ENCODE results near the gene TBC1D25. TPM values are rescaled to one million over a fixed set of nuclear protein-coding genes. Genes with fewer than 3 reads are reported as not detected.

The TBC1D25 gene
- total and polyA plus RNA-seq, 2 of the 4 experiments (the other 2 are of a cell fraction): 11.3 to 15.9 TPM

DNA sequence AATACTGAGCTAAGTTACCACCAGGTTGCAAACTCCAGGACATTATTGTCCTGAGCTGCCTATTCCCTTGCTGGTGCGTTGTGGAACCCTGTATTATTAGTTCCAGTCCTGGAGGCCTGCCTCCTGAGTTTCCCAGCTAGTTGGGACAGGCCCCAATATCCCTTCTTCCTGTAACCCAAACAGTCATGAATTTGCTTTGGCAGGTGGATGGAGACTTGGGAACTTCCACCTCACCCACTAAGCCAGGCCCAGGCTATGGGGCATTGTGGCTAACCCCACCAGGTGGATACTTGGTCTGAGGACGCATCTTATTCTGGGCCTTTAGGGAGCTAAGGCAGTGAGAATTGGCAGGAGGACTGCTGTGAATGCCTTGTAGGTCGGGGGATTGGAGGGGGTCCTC is 39.7 kb downstream of the TBC1D25 start:
- H2BK15ac ChIP-seq (ENCODE audit: low read depth, low read length): no peak overlapping the region
- H4K5ac ChIP-seq (ENCODE audit: low read depth, low read length): no peak overlapping the region
- H2AK5ac ChIP-seq (ENCODE audit: low read depth, low read length): no peak overlapping the region
- no peak overlapping the region for H3K56ac ChIP-seq (ENCODE audit: extremely low read depth, insufficient read depth, low read length)
- H3K27me3 ChIP-seq (ENCODE audit: control insufficient read depth, insufficient read depth, low read length): no peaks in the 10 kb centered on the region
- H3K9me3 ChIP-seq (ENCODE audit: control insufficient read depth, insufficient read depth, low read length): no peaks in the 10 kb centered on the region
- H3K4me3 ChIP-seq (ENCODE audit: insufficient read depth, low read depth, low read length): no peak overlapping the region
- ChIA-PET POLR2A (ENCODE audit: unreplicated experiment) (no interaction called here), CTCF (no interaction called here)
- no peak for DNase-seq
- H2BK20ac ChIP-seq (ENCODE audit: low read depth, low read length): no peak overlapping the region
- H3K23ac ChIP-seq (ENCODE audit: low read depth, low read length): no peak overlapping the region
- H2BK5ac ChIP-seq (ENCODE audit: low read depth, low read length, poor library complexity, severe bottlenecking): no peak overlapping the region
- H3K14ac ChIP-seq (replicated peaks; ENCODE audit: low read depth, low read length): no peak overlapping the region
- 50% methylated on average over 1 of the region's 3 CpGs; no CpG with 5 or more reads in 1 of the 2 experiments for WGBS, 2 experiments (ENCODE audit: extremely low coverage in 2 of 2, insufficient read length in 1 of 2)
- H2BK120ac ChIP-seq (ENCODE audit: low read depth, low read length): no peak overlapping the region
- in situ Hi-C loops (cut with MboI; ENCODE audit: low sequenced_read_pairs): no loop called here
- no TSS peak for BruUV-seq (replicated peaks)
- no peak overlapping the region for H3K4me2 ChIP-seq (ENCODE audit: low read depth, low read length)
- no peak overlapping the region for H2AFZ ChIP-seq (replicated peaks; ENCODE audit: low read length, poor library complexity)
- H3K27ac ChIP-seq (ENCODE audit: insufficient read depth, low read length): no peak overlapping the region
- H4K20me1 ChIP-seq (ENCODE audit: insufficient read depth, low read length): peaks cover 15% of the 10 kb centered on the region; the same call in 1 of the 2 replicates
- H3K79me1 ChIP-seq (ENCODE audit: low read depth in 1 of 2, low read length in 2 of 2): peaks cover 16 to 25% of the 10 kb centered on the region in 2 experiments; a peak in 3 of 4 replicates
- TF ChIP-seq MAFK (IDR thresholded peaks at IDR 0.05; ENCODE audit: low read depth, low read length) (no peak), RAD21 (IDR thresholded peaks at IDR 0.05; ENCODE audit: low read length) (no peak), POLR2A (IDR thresholded peaks at IDR 0.05; ENCODE audit: low read depth, low read length) (no peak; the same call in 1 of the 2 replicates), FOS (IDR thresholded peaks at IDR 0.05; ENCODE audit: low read depth, low read length) (no peak), RFX5 (IDR thresholded peaks at IDR 0.05; ENCODE audit: low read depth, low read length) (no peak), BHLHE40 (IDR thresholded peaks at IDR 0.05; ENCODE audit: low read depth, low read length) (no peak), CHD1 (IDR thresholded peaks at IDR 0.05; ENCODE audit: low read depth, low read length) (no peak), CEBPB (IDR thresholded peaks at IDR 0.05; ENCODE audit: low read depth, low read length) (no peak), MAZ (IDR thresholded peaks at IDR 0.05; ENCODE audit: borderline replicate concordance, low read depth, low read length) (no peak), RCOR1 (IDR thresholded peaks at IDR 0.05; ENCODE audit: insufficient replicate concordance, low read length) (no peak), MXI1 (IDR thresholded peaks at IDR 0.05; ENCODE audit: borderline replicate concordance, low read depth, low read length) (no peak), NFE2L2 (IDR thresholded peaks at IDR 0.05; ENCODE audit: low read depth, low read length) (no peak)
- TF ChIP-seq, protein P1, sequence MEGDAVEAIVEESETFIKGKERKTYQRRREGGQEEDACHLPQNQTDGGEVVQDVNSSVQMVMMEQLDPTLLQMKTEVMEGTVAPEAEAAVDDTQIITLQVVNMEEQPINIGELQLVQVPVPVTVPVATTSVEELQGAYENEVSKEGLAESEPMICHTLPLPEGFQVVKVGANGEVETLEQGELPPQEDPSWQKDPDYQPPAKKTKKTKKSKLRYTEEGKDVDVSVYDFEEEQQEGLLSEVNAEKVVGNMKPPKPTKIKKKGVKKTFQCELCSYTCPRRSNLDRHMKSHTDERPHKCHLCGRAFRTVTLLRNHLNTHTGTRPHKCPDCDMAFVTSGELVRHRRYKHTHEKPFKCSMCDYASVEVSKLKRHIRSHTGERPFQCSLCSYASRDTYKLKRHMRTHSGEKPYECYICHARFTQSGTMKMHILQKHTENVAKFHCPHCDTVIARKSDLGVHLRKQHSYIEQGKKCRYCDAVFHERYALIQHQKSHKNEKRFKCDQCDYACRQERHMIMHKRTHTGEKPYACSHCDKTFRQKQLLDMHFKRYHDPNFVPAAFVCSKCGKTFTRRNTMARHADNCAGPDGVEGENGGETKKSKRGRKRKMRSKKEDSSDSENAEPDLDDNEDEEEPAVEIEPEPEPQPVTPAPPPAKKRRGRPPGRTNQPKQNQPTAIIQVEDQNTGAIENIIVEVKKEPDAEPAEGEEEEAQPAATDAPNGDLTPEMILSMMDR (conservative IDR thresholded peaks at IDR 0.05; ENCODE audit: low read depth, low read length): no peak
- TF ChIP-seq, protein P2, sequence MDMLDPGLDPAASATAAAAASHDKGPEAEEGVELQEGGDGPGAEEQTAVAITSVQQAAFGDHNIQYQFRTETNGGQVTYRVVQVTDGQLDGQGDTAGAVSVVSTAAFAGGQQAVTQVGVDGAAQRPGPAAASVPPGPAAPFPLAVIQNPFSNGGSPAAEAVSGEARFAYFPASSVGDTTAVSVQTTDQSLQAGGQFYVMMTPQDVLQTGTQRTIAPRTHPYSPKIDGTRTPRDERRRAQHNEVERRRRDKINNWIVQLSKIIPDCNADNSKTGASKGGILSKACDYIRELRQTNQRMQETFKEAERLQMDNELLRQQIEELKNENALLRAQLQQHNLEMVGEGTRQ (IDR thresholded peaks at IDR 0.05; ENCODE audit: low read depth, low read length): no peak
- TF ChIP-seq, protein P3, sequence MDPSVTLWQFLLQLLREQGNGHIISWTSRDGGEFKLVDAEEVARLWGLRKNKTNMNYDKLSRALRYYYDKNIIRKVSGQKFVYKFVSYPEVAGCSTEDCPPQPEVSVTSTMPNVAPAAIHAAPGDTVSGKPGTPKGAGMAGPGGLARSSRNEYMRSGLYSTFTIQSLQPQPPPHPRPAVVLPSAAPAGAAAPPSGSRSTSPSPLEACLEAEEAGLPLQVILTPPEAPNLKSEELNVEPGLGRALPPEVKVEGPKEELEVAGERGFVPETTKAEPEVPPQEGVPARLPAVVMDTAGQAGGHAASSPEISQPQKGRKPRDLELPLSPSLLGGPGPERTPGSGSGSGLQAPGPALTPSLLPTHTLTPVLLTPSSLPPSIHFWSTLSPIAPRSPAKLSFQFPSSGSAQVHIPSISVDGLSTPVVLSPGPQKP (IDR thresholded peaks at IDR 0.05; ENCODE audit: borderline replicate concordance, low read depth, low read length): no peak
- no peak overlapping the region for H3K9ac ChIP-seq (ENCODE audit: low read depth, low read length)
- no peak overlapping the region for H3K18ac ChIP-seq (ENCODE audit: low read depth, low read length)
- intact Hi-C loops (cut with micrococcal nuclease): no loop called here
- H3K9me1 ChIP-seq (ENCODE audit: insufficient read depth, low read length): peaks cover 13% of the 10 kb centered on the region
- no peak overlapping the region for H4K8ac ChIP-seq (ENCODE audit: low read depth in 2 of 2, low read length in 2 of 2)
- ATAC-seq (ENCODE audit: low read depth): no peak
- peaks cover 9% of the 10 kb centered on the region for H3K4me1 ChIP-seq (ENCODE audit: control insufficient read depth, insufficient read depth, low read length)
- H3K36me3 ChIP-seq (ENCODE audit: control insufficient read depth, insufficient read depth, low read length): peaks cover 26% of the 10 kb centered on the region
- no peak overlapping the region for H3K4ac ChIP-seq (ENCODE audit: low read depth, low read length)
- dilution Hi-C loops (cut with HindIII; ENCODE audit: low sequenced_read_pairs, unreplicated experiment): no loop called here
- no peak overlapping the region for H4K91ac ChIP-seq (ENCODE audit: insufficient read depth, low read depth, low read length)
- no peak overlapping the region for H2AK9ac ChIP-seq (replicated peaks; ENCODE audit: low read depth, low read length, poor library complexity)

Measured in IMR-90 (cell line).